SK-N-SH treated with all-trans-retinoic acid at 6 μM for 48 hours (cell line): ENCODE measurements around the gene SLF1.
A peak's percentile ranks its signal among the peaks of the same experiment; 100 is the strongest.

ENCODE experiments used
- ATAC-seq: fragments of 200-7000 bp; cut with Tn5 transposase; 3 replicates; pipeline ENCODE4 v1.9.1; 2020; ENCODE audit warnings: mild to moderate bottlenecking, moderate library complexity
- ARNTL ChIP-seq: fragments of 450-650 bp; formaldehyde crosslinking; IDR thresholded peaks from 2 replicates; pipeline ENCODE4 v1.5.0; 2020; ENCODE audit warnings: low read depth, mild to moderate bottlenecking, moderate library complexity, borderline replicate concordance
- BACH2 ChIP-seq: fragments of 250-450 bp; sonication (Bioruptor Pico); IDR thresholded peaks from 2 replicates; pipeline ENCODE4 v1.9.0; 2021; ENCODE audit warnings: mild to moderate bottlenecking, borderline replicate concordance
- CSDC2 ChIP-seq: fragments of 250-450 bp; sonication (Bioruptor Pico); IDR thresholded peaks from 2 replicates; pipeline ENCODE4 v1.5.0; 2020; ENCODE audit warnings: mild to moderate bottlenecking, moderate library complexity
- CSRNP3 ChIP-seq: fragments of 250-450 bp; sonication (Bioruptor Pico); IDR thresholded peaks from 2 replicates; pipeline ENCODE4 v1.5.1; 2021; ENCODE audit warnings: mild to moderate bottlenecking, moderate library complexity
- ESRRG ChIP-seq: fragments of 250-450 bp; sonication (Bioruptor Pico); IDR thresholded peaks from 2 replicates; pipeline ENCODE4 v1.6.1; 2021; ENCODE audit warnings: mild to moderate bottlenecking
- GLIS3 ChIP-seq: fragments of 250-450 bp; sonication (Bioruptor Pico); IDR thresholded peaks from 2 replicates; pipeline ENCODE4 v1.5.0; 2020; ENCODE audit warnings: mild to moderate bottlenecking, moderate library complexity
- ISL1 ChIP-seq: fragments of 250-450 bp; sonication (Bioruptor Pico); IDR thresholded peaks from 2 replicates; pipeline ENCODE4 v2.1.2; 2022; ENCODE audit warnings: mild to moderate bottlenecking, moderate library complexity
- OSR1 ChIP-seq: fragments of 250-450 bp; sonication (Bioruptor Pico); IDR thresholded peaks from 2 replicates; pipeline ENCODE4 v1.8.0; 2022; ENCODE audit warnings: moderate library complexity, mild to moderate bottlenecking, inconsistent platforms
- PPARA ChIP-seq: fragments of 250-450 bp; sonication (Bioruptor Pico); IDR thresholded peaks from 2 replicates; pipeline ENCODE4 v1.5.0; 2020; ENCODE audit warnings: mild to moderate bottlenecking, borderline replicate concordance
- RARB ChIP-seq: fragments of 250-450 bp; sonication (Bioruptor Pico); IDR thresholded peaks from 2 replicates; pipeline ENCODE4 v1.8.0; 2021; ENCODE audit warnings: mild to moderate bottlenecking, moderate library complexity
- TCF4 ChIP-seq: fragments of 250-450 bp; sonication (Bioruptor Pico); IDR thresholded peaks from 2 replicates; pipeline ENCODE4 v1.8.0; 2021; ENCODE audit warnings: mild to moderate bottlenecking, moderate library complexity, borderline replicate concordance
- TOX ChIP-seq: fragments of 250-450 bp; sonication (Bioruptor Pico); IDR thresholded peaks from 2 replicates; pipeline ENCODE4 v1.8.0; 2021; ENCODE audit warnings: mild to moderate bottlenecking, moderate library complexity, borderline replicate concordance
- TSHZ2 ChIP-seq: fragments of 250-450 bp; sonication (Bioruptor Pico); IDR thresholded peaks from 2 replicates; pipeline ENCODE4 v1.5.0; 2020; ENCODE audit warnings: mild to moderate bottlenecking, moderate library complexity
- ZC3H10 ChIP-seq: fragments of 250-450 bp; sonication (Bioruptor Pico); IDR thresholded peaks from 2 replicates; pipeline ENCODE4 v1.5.1; 2021; ENCODE audit warnings: mild to moderate bottlenecking, moderate library complexity
- ZFP3 ChIP-seq: fragments of 250-450 bp; sonication (Bioruptor Pico); IDR thresholded peaks from 2 replicates; pipeline ENCODE4 v1.5.0; 2020; ENCODE audit warnings: mild to moderate bottlenecking, moderate library complexity
- ZFP30 ChIP-seq: fragments of 450-650 bp; formaldehyde crosslinking; IDR thresholded peaks from 2 replicates; pipeline ENCODE4 v1.5.0; 2022; ENCODE audit warnings: mild to moderate bottlenecking, moderate library complexity
- ZNF565 ChIP-seq: fragments of 450-650 bp; formaldehyde crosslinking; conservative IDR thresholded peaks from 2 replicates; pipeline ENCODE4 v1.5.0; 2020; ENCODE audit warnings: low read depth, mild to moderate bottlenecking, moderate library complexity
- ZNF70 ChIP-seq: fragments of 450-650 bp; formaldehyde crosslinking; IDR thresholded peaks from 2 replicates; pipeline ENCODE4 v1.5.0; 2020; ENCODE audit warnings: mild to moderate bottlenecking, moderate library complexity
- TF ChIP-seq, protein P1 (sequence below): fragments of 250-450 bp; sonication (Bioruptor Pico); IDR thresholded peaks from 2 replicates; pipeline ENCODE4 v1.8.0; 2021; ENCODE audit warnings: low read depth, mild to moderate bottlenecking, moderate library complexity, borderline replicate concordance
- TF ChIP-seq, protein P2 (sequence below): fragments of 250-450 bp; sonication (Bioruptor Pico); IDR thresholded peaks from 2 replicates; pipeline ENCODE4 v1.5.1; 2020; ENCODE audit warnings: low read depth, mild to moderate bottlenecking, moderate library complexity

The SLF1 gene

DNA sequence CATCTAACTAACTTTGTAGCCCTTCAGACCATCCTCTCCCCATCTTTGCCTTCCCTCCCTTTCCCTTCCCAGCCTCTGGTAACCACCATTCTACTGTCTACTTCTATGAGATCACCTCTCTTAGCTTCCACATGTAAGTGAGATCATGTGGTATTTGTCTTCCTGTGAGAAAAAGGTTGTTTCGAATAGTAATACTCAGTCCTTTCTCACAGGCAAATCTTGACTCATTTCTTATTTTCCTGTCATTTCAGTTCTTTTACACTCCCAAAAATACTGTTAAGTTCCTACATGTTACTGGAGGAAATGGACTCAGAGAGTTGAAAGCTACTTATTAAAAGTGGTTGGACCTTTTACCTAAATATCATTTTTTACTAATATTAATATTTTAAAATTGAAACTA is 82.1 kb downstream of the SLF1 start:
- TF ChIP-seq TOX (CRISPR knock-in tag) (no peak), TSHZ2 (no peak), PPARA (CRISPR knock-in tag) (no peak), ESRRG (CRISPR knock-in tag) (no peak), OSR1 (CRISPR knock-in tag) (no peak), BACH2 (no peak), GLIS3 (CRISPR knock-in tag) (no peak), ZFP3 (CRISPR knock-in tag) (no peak), TCF4 (no peak)
- ATAC-seq: no peak

- no peak for TF ChIP-seq ZC3H10 (CRISPR knock-in tag)
- no peak for TF ChIP-seq ZNF565 (CRISPR knock-in tag)
- TF ChIP-seq ARNTL: no peak
- TF ChIP-seq, protein P1, sequence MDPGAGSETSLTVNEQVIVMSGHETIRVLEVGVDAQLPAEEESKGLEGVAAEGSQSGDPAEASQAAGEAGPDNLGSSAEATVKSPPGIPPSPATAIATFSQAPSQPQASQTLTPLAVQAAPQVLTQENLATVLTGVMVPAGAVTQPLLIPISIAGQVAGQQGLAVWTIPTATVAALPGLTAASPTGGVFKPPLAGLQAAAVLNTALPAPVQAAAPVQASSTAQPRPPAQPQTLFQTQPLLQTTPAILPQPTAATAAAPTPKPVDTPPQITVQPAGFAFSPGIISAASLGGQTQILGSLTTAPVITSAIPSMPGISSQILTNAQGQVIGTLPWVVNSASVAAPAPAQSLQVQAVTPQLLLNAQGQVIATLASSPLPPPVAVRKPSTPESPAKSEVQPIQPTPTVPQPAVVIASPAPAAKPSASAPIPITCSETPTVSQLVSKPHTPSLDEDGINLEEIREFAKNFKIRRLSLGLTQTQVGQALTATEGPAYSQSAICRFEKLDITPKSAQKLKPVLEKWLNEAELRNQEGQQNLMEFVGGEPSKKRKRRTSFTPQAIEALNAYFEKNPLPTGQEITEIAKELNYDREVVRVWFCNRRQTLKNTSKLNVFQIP (CRISPR knock-in tag): no peak
- TF ChIP-seq, all 23 proteins: peak for 0
- ATAC-seq: no peak
These were observed 84.3 kb downstream of the SLF1 start for GRCh38 chr5:94702729-94703128.

DNA sequence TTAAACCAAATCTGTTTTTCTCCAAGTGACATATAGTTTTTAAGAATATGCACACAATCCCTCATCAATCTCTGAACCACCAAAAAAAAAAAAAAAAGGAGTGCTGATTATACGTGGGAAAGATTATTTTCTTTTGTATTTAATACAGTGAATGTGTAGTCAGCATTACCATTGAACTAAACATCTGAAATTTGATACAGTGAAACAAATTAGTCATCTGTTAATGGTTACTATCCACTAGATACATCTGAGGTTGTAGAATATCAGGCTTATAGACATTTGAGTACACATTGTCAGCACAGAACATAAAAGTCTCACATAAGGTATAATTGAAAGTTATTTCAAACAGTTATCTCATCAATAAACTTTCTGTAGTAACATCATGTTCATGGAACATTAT is 87.0 kb downstream of the SLF1 start:
- ATAC-seq: peak; percentile 85
- no peak for TF ChIP-seq BACH2
- TF ChIP-seq CSRNP3 (CRISPR knock-in tag): no peak
- TF ChIP-seq TCF4: no peak
- TF ChIP-seq ISL1 (CRISPR knock-in tag): no peak
- TF ChIP-seq ZFP30: no peak
- TF ChIP-seq, protein P2, sequence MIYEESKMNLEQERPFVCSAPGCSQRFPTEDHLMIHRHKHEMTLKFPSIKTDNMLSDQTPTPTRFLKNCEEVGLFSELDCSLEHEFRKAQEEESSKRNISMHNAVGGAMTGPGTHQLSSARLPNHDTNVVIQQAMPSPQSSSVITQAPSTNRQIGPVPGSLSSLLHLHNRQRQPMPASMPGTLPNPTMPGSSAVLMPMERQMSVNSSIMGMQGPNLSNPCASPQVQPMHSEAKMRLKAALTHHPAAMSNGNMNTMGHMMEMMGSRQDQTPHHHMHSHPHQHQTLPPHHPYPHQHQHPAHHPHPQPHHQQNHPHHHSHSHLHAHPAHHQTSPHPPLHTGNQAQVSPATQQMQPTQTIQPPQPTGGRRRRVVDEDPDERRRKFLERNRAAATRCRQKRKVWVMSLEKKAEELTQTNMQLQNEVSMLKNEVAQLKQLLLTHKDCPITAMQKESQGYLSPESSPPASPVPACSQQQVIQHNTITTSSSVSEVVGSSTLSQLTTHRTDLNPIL: no peak
- TF ChIP-seq, protein P1 (CRISPR knock-in tag): no peak
- no peak for TF ChIP-seq PPARA (CRISPR knock-in tag)
- TF ChIP-seq ARNTL: no peak
- no peak for TF ChIP-seq CSDC2 (CRISPR knock-in tag)
- no peak for TF ChIP-seq ESRRG (CRISPR knock-in tag)
- TF ChIP-seq GLIS3 (CRISPR knock-in tag): no peak
- TF ChIP-seq ZFP3 (CRISPR knock-in tag): no peak
- TF ChIP-seq RARB (CRISPR knock-in tag): no peak
- no peak for TF ChIP-seq TSHZ2
- TF ChIP-seq ZNF70 (CRISPR knock-in tag): no peak
- TF ChIP-seq, all 23 proteins: peak for 0
